ENCODE measurements around the gene MIPEP.
"Not testable (repeated sequence)": the region's sequence is repeated elsewhere in the genome, so short reads cannot be mapped to it uniquely, and the experiment has no call there.

MIPEP gene

GRCh38 chr13:23753458-23753857 lies 135.7 kb downstream of the MIPEP start:
- peaks cover 7 to 10% of the 10 kb centered on the region in 2 donors for H3K4me1 ChIP-seq (ENCODE audit: control insufficient read depth in 1 of 2, insufficient read depth in 2 of 2, low read length in 2 of 2)
- H3K4me3 ChIP-seq (ENCODE audit: low read depth in 1 of 2, low read length in 2 of 2) = no peak overlapping the region
- no peaks in the 10 kb centered on the region for H3K9me3 ChIP-seq (ENCODE audit: control insufficient read depth in 1 of 2, low read length in 2 of 2)
- no peaks in the 10 kb centered on the region for H3K27me3 ChIP-seq (ENCODE audit: low read depth, low read length)
- peaks cover 0 to 5% of the 10 kb centered on the region in 2 donors for H3K36me3 ChIP-seq (ENCODE audit: control insufficient read depth in 1 of 2, insufficient read depth in 2 of 2, low read length in 2 of 2)
- H3K27ac ChIP-seq (ENCODE audit: low read length) = no peak overlapping the region

- Histone ChIP-seq H3K9me3 (ENCODE audit: control insufficient read depth in 1 of 2, low read length in 2 of 2) (no peaks in the 10 kb centered on the region), H3K27me3 (ENCODE audit: low read depth, low read length) (no peaks in the 10 kb centered on the region), H3K4me1 (ENCODE audit: control insufficient read depth in 1 of 2, insufficient read depth in 2 of 2, low read length in 2 of 2) (peaks cover 7 to 10% of the 10 kb centered on the region in 2 donors), H3K27ac (ENCODE audit: low read length) (no peak overlapping the region), H3K36me3 (ENCODE audit: control insufficient read depth in 1 of 2, insufficient read depth in 2 of 2, low read length in 2 of 2) (peaks cover 0 to 5% of the 10 kb centered on the region in 2 donors), H3K4me3 (ENCODE audit: low read depth in 1 of 2, low read length in 2 of 2) (no peak overlapping the region)
Observed at GRCh38 chr13:23752111-23753001, 136.8 kb downstream of the MIPEP start.

- H3K4me1 ChIP-seq (ENCODE audit: control insufficient read depth in 1 of 2, insufficient read depth in 2 of 2, low read length in 2 of 2) = peaks cover 7 to 10% of the 10 kb centered on the region in 2 donors
- H3K4me3 ChIP-seq (ENCODE audit: low read depth in 1 of 2, low read length in 2 of 2) = no peak overlapping the region
- no peaks in the 10 kb centered on the region for H3K9me3 ChIP-seq (ENCODE audit: control insufficient read depth in 1 of 2, low read length in 2 of 2)
- peaks cover 0 to 5% of the 10 kb centered on the region in 2 donors for H3K36me3 ChIP-seq (ENCODE audit: control insufficient read depth in 1 of 2, insufficient read depth in 2 of 2, low read length in 2 of 2)
- no peak overlapping the region for H3K27ac ChIP-seq (ENCODE audit: low read length)
- no peaks in the 10 kb centered on the region for H3K27me3 ChIP-seq (ENCODE audit: low read depth, low read length)
Observed at GRCh38 chr13:23751195-23751594, 138.0 kb downstream of the MIPEP start.

- Histone ChIP-seq H3K27ac (ENCODE audit: low read length) (no peak overlapping the region), H3K27me3 (ENCODE audit: low read depth, low read length) (no peaks in the 10 kb centered on the region), H3K4me3 (ENCODE audit: low read depth in 1 of 2, low read length in 2 of 2) (no peak overlapping the region), H3K36me3 (ENCODE audit: control insufficient read depth in 1 of 2, insufficient read depth in 2 of 2, low read length in 2 of 2) (peaks cover 0 to 5% of the 10 kb centered on the region in 2 donors), H3K9me3 (ENCODE audit: control insufficient read depth in 1 of 2, low read length in 2 of 2) (no peaks in the 10 kb centered on the region), H3K4me1 (ENCODE audit: control insufficient read depth in 1 of 2, insufficient read depth in 2 of 2, low read length in 2 of 2) (peaks cover 7 to 10% of the 10 kb centered on the region in 2 donors)
Observed at GRCh38 chr13:23750383-23751121, 138.6 kb downstream of the MIPEP start.

- Histone ChIP-seq H3K27me3 (ENCODE audit: low read depth, low read length) (no peaks in the 10 kb centered on the region), H3K27ac (ENCODE audit: low read length) (no peak overlapping the region), H3K9me3 (ENCODE audit: control insufficient read depth in 1 of 2, low read length in 2 of 2) (no peaks in the 10 kb centered on the region), H3K36me3 (ENCODE audit: control insufficient read depth in 1 of 2, insufficient read depth in 2 of 2, low read length in 2 of 2) (peaks cover 0 to 5% of the 10 kb centered on the region in 2 donors), H3K4me3 (ENCODE audit: low read depth in 1 of 2, low read length in 2 of 2) (no peak overlapping the region), H3K4me1 (ENCODE audit: control insufficient read depth in 1 of 2, insufficient read depth in 2 of 2, low read length in 2 of 2) (peaks cover 7 to 10% of the 10 kb centered on the region in 2 donors)
Observed at GRCh38 chr13:23749288-23749873, 139.8 kb downstream of the MIPEP start.

GRCh38 chr13:23748109-23748990 lies 140.8 kb downstream of the MIPEP start:
- Histone ChIP-seq H3K9me3 (ENCODE audit: control insufficient read depth in 1 of 2, low read length in 2 of 2) (no peaks in the 10 kb centered on the region), H3K4me3 (ENCODE audit: low read depth in 1 of 2, low read length in 2 of 2) (no peak overlapping the region), H3K27ac (ENCODE audit: low read length) (no peak overlapping the region), H3K4me1 (ENCODE audit: control insufficient read depth in 1 of 2, insufficient read depth in 2 of 2, low read length in 2 of 2) (peaks cover under 1 to 2% of the 10 kb centered on the region in 2 donors), H3K27me3 (ENCODE audit: low read depth, low read length) (no peaks in the 10 kb centered on the region), H3K36me3 (ENCODE audit: control insufficient read depth in 1 of 2, insufficient read depth in 2 of 2, low read length in 2 of 2) (peaks cover 0 to 5% of the 10 kb centered on the region in 2 donors)

GRCh38 chr13:23746141-23746540 lies 143.1 kb downstream of the MIPEP start:
- not testable (repeated sequence) for H3K27me3 ChIP-seq (ENCODE audit: low read depth, low read length); H3K9me3 ChIP-seq (ENCODE audit: control insufficient read depth in 1 of 2, low read length in 2 of 2); H3K27ac ChIP-seq (ENCODE audit: low read length); H3K4me3 ChIP-seq (ENCODE audit: low read depth in 1 of 2, low read length in 2 of 2); H3K4me1 ChIP-seq (ENCODE audit: control insufficient read depth in 1 of 2, insufficient read depth in 2 of 2, low read length in 2 of 2); H3K36me3 ChIP-seq (ENCODE audit: control insufficient read depth in 1 of 2, insufficient read depth in 2 of 2, low read length in 2 of 2)

GRCh38 chr13:23744315-23744714 lies 144.9 kb downstream of the MIPEP start:
- Histone ChIP-seq H3K36me3 (ENCODE audit: control insufficient read depth in 1 of 2, insufficient read depth in 2 of 2, low read length in 2 of 2) (no peaks in the 10 kb centered on the region), H3K9me3 (ENCODE audit: control insufficient read depth in 1 of 2, low read length in 2 of 2) (no peaks in the 10 kb centered on the region), H3K4me3 (ENCODE audit: low read depth in 1 of 2, low read length in 2 of 2) (no peak overlapping the region), H3K27ac (ENCODE audit: low read length) (no peak overlapping the region), H3K27me3 (ENCODE audit: low read depth, low read length) (no peaks in the 10 kb centered on the region), H3K4me1 (ENCODE audit: control insufficient read depth in 1 of 2, insufficient read depth in 2 of 2, low read length in 2 of 2) (no peaks in the 10 kb centered on the region)

GRCh38 chr13:23743278-23744076 lies 145.7 kb downstream of the MIPEP start:
- no peak overlapping the region for H3K27ac ChIP-seq (ENCODE audit: low read length)
- no peaks in the 10 kb centered on the region for H3K4me1 ChIP-seq (ENCODE audit: control insufficient read depth in 1 of 2, insufficient read depth in 2 of 2, low read length in 2 of 2)
- H3K4me3 ChIP-seq (ENCODE audit: low read depth in 1 of 2, low read length in 2 of 2) = no peak overlapping the region
- H3K27me3 ChIP-seq (ENCODE audit: low read depth, low read length) = no peaks in the 10 kb centered on the region
- no peaks in the 10 kb centered on the region for H3K36me3 ChIP-seq (ENCODE audit: control insufficient read depth in 1 of 2, insufficient read depth in 2 of 2, low read length in 2 of 2)
- no peaks in the 10 kb centered on the region for H3K9me3 ChIP-seq (ENCODE audit: control insufficient read depth in 1 of 2, low read length in 2 of 2)

- Histone ChIP-seq H3K9me3 (ENCODE audit: control insufficient read depth in 1 of 2, low read length in 2 of 2) (no peaks in the 10 kb centered on the region), H3K4me3 (ENCODE audit: low read depth in 1 of 2, low read length in 2 of 2) (no peak overlapping the region), H3K36me3 (ENCODE audit: control insufficient read depth in 1 of 2, insufficient read depth in 2 of 2, low read length in 2 of 2) (no peaks in the 10 kb centered on the region)
Observed at GRCh38 chr13:23741879-23742510, 147.2 kb downstream of the MIPEP start.

More at GRCh38 chr13:23741879-23742510, 147.2 kb downstream of the MIPEP start:
- Histone ChIP-seq H3K4me1 (ENCODE audit: control insufficient read depth in 1 of 2, insufficient read depth in 2 of 2, low read length in 2 of 2) (no peaks in the 10 kb centered on the region), H3K27ac (ENCODE audit: low read length) (no peak overlapping the region), H3K27me3 (ENCODE audit: low read depth, low read length) (no peaks in the 10 kb centered on the region)

Measured in muscle layer of duodenum (tissue), 2 donors.